Right lung (tissue), 10 donors: ENCODE measurements around the gene KIF15. TPM values are rescaled to one million over a fixed set of nuclear protein-coding genes. Genes with fewer than 3 reads are reported as not detected.
"Not testable (repeated sequence)": the region's sequence is repeated elsewhere in the genome, so short reads cannot be mapped to it uniquely, and the experiment has no call there.

Experiments
- DNase-seq, 2 donors: peaks; one replicate each; pipeline ENCODE4 v3.0.0-alpha.2; 2013
- long read RNA-seq, 8 donors: transcript quantifications; one replicate each; lab custom pipeline, GENCODE V29; 2026
- polyA plus RNA-seq, 5 donors: library from polyadenylated mRNA; unstranded; fragments of 120-200 nt; gene quantifications; one replicate each; pipeline versions ENCODE4 v1.2.1 to v1.2.3, GENCODE V29; 2013; ENCODE audit warnings: inconsistent platforms in 1 of 5, low replicate concordance in 1 of 5; ENCODE audit not compliant: insufficient read length in 5 of 5, insufficient read depth in 1 of 5

KIF15 gene
- polyA plus RNA-seq = 10 to 100 TPM; 15.2 to 43.9 (median 24.7) TPM
- long read RNA-seq, donor 1, partial matches to known transcripts = 11 of 11 reads
- long read RNA-seq, donor 1, other reads (novel, unspliced or antisense) = 0 of 11 reads
- long read RNA-seq, donor 2 = 0 reads
- long read RNA-seq, donor 3, partial matches to known transcripts = 6 of 7 reads
- long read RNA-seq, donor 3, other reads (novel, unspliced or antisense) = 0 of 7 reads
- long read RNA-seq, donor 4 = 0 reads
- long read RNA-seq, donor 5, full-length matches to known transcripts = 1 of 15 reads
- long read RNA-seq, donor 5, partial matches to known transcripts = 14 of 15 reads
- long read RNA-seq, donor 5, other reads (novel, unspliced or antisense) = 0 of 15 reads
- long read RNA-seq, donor 6, partial matches to known transcripts = 7 of 7 reads
- long read RNA-seq, donor 6, other reads (novel, unspliced or antisense) = 0 of 7 reads
- long read RNA-seq, donor 7 = 0 reads
- long read RNA-seq, donor 8 = 0 reads

DNA sequence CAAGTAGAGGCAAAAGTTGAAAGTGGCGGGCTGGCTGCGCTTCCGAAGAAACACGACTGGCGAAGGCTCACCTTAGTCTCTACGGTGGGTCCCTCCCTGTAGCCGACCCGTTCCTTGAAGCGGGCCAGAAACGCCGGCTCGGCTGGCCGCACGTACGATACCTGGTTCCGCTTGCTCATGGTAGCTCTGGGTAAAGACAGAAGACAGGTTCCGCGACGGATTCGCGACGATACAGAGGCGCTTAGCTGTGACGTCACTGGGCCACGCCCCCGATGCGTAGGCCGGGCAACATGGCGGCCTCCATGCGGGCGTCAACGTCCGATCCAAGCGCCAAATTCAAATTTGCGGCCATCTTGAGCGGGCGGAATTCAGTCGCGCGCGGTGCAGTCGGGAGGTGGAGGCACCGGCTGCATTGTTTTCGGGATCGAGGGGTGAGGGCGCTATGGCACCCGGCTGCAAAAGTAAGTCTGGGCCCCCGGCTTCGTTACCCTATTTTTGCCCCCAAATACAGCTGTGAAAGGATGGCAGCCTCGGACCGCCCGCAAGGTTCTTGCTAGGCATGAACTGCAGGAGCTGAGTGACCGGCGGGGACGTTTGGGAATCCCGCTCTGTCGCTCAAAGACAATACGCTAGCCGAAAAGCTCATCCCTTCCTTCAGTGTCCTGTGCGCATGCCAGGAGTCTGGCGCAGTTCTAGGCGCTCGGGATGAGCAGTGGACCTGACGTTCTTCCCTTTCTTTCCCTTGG, at the start of gene KIF15, which contains the start of gene KIAA1143:
Gene KIF15 (plus strand): TSS at position 371 of the 746 bp plus-strand sequence. CDS start 72 bp downstream, at position 443.
Gene KIAA1143 (minus strand): TSS at position 196 of the 746 bp plus-strand sequence. CDS start 17 bp downstream, at position 179.
- peak; percentile 96 for DNase-seq

DNA sequence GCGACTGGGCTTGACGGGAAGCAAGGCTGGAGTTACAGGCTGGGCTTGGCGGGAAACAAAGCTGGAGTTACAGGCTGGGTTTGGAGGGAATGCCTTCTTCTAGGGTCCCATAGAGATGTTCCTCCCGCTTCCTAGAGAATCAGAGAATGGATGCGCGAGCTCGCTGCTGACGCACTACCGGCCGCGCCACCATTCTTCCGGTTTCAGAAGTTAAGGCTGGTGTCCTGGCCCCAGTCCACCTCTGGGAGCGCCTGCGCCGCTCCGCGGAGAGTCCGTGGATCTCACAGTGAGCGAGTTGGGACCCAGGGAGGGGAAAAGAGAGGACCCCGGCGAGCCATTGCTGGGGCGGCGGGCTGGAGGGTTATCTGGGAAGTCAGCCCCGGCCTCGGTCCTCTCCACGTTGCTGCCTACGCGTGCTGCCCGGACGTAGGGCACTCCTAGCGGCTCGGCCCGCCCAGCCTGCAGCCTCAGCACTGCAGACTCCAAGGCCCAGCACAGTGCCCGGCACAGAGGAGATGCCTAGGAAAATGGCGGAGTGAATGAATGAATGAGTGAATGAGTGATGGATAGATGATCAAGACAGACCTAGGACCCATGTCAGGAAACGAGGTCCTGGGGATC, 49.0 kb upstream of the KIF15 start, which contains the start of gene ZNF502:
Gene ZNF502 (plus strand): TSS at position 206 of the 621 bp plus-strand sequence. CDS start 7,602 bp downstream, outside the sequence.
- DNase-seq = peak; percentile 87 to 88

DNA sequence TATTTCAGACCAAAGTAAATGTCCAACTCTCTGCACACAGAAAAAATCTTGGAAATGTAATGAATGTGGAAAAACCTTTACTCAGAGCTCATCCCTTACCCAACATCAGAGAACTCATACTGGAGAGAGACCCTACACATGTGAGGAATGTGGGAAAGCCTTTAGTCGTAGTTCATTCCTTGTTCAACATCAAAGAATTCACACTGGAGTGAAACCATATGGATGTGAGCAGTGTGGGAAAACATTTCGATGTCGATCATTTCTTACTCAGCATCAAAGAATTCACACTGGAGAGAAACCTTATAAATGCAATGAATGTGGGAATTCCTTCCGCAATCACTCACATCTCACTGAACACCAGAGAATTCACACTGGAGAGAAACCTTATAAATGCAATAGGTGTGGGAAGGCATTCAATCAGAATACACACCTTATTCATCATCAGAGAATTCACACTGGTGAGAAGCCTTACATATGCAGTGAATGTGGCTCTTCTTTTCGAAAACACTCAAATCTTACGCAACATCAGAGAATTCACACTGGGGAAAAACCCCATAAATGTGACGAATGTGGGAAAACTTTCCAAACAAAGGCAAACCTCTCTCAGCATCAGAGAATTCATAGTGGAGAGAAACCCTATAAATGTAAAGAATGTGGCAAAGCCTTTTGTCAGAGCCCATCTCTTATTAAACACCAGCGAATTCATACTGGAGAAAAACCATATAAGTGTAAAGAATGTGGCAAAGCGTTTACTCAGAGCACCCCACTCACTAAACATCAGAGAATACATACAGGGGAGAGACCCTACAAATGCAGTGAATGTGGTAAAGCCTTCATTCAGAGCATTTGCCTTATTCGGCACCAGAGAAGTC, 40.1 kb upstream of the KIF15 start:
- DNase-seq = no peak

DNA sequence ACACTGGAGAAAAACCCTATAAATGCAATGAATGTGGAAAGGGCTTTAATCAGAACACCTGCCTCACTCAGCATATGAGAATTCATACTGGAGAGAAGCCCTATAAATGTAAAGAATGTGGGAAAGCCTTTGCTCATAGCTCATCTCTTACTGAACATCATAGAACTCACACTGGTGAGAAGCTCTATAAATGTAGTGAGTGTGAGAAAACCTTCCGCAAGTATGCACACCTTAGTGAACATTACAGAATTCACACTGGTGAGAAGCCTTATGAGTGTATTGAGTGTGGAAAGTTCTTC, 39.5 kb upstream of the KIF15 start:
- DNase-seq = no peak

DNA sequence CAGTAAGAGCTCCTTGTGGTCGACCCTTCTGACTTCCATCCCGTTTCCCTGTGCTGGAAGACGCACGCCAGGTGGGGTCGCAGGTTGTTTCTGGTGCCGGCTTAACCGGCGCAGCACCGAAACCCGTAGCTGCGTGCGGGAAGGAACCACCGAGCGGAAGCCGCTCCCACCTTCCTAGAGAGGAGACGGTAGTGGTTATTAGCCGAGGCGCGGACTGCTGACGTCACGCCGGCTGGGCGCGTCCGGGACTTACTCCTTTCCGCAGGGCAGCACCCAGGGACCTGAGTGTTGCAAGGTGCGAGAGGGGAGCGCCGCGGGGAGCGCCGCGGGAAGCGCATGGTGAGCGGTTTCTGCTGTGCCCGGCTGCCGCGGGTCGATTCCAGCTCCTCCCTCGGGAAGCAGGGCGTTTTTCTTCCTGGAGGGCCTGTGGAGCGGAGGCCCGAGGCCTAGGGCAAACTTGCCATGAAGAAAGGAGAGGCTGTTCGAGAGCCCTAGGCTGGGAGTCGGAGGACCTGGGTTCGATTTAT, 32.1 kb upstream of the KIF15 start, which contains the start of gene ZNF501:
Gene ZNF501 (plus strand): TSS at position 252 of the 527 bp plus-strand sequence. CDS start 4,787 bp downstream, outside the sequence.
- peak; percentile 87 to 90 for DNase-seq

- DNase-seq = no peak
Measured at GRCh38 chr3:44734646-44735168, 26.9 kb upstream of the KIF15 start.

- no peak for DNase-seq
Measured at GRCh38 chr3:44761101-44761423, 532 bp upstream of the KIF15 start.

GRCh38 chr3:44762170-44762677, 630 bp downstream of the KIF15 start:
- peak in 1 of 2 donors; percentile 1 for DNase-seq

DNA sequence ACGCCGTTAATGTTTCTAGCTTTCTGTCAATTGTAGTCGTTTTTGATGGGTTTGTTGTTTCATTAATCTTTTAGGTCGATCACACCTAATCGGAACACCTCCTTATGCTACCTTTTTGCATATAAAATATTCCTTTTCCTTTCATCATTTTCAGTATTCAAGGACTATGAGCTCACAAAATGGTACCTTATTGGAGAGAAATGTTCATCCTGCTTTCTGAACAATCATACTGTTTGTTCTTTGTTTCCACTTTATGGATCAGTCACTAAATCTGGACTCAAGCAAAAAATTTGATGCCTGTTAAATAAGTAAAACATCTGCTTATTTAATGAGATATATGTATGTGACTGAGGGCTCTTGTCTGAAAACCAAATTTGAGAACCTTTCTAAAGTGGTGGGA, 1.1 kb downstream of the KIF15 start:
- no peak for DNase-seq

GRCh38 chr3:44764248-44764647, 2.7 kb downstream of the KIF15 start:
- DNase-seq = no peak

DNA sequence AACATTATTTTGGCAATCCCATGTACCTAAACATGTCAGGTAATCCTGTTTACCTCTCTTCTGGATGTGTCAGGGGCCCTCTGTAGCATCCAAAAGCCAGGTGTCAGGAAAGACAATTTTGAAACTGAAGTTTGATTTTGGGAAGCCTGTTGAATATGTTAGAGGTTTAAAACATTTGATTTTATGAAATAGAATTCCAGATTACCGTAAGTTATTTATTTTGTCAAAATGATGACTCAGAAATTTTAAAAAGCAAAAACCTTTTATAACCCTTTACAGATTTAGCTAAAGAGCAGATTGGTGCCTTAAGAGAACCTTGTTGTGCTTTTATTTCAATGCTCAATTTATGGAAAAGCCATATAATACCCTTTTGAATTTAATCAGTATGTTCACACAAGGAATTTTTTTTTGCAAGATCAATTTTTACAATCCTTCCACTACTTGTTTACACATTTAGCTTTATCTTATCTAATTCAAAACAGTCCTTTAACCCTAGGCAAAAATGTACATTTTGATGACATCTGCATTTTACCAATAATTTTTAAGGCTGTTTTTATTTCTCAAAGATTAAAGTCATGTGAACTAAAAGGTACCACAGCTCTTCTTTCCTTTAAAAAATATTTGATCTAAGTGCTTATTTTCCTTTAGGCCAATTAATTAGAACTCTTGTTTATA, 10.0 kb downstream of the KIF15 start:
- no peak for DNase-seq

DNA sequence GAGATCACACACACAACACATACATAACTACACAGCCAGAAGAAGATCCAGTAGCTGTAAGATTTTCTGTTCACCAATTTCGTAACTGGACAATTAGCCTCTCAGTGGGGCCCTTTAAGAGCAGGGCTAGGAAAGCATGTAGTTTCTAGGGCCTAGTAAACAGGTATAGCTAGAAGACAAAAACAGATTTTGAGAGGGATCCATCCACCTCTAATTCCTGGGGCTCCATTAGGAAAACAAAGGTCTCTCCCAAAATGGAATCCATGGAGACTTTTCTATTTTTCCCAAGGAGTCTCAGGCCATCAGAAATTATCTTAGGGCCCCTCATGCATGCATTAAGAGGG, 10.5 kb downstream of the KIF15 start:
- no peak for DNase-seq

- no peak for DNase-seq
Measured at GRCh38 chr3:44782891-44783290, 21.3 kb downstream of the KIF15 start.

DNA sequence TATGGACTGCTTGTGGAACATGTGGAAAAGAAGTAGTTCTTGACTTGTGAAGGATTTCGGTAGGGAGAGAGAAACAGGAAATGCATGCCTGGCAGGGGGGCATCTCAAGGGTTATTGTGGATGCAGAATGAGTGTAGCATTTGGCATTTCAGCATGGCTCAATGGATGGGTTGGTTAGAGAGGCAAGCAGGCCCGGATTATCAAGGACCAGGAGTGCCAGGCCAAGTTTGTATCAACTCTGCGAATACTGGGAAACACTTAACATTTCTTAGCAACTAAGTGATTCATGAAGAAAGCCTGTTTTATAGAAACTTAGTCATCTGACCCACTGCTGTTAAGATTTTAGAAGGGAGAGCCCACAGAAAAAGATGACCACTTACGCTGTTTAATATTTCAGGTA, 33.6 kb downstream of the KIF15 start:
- DNase-seq = no peak

DNA sequence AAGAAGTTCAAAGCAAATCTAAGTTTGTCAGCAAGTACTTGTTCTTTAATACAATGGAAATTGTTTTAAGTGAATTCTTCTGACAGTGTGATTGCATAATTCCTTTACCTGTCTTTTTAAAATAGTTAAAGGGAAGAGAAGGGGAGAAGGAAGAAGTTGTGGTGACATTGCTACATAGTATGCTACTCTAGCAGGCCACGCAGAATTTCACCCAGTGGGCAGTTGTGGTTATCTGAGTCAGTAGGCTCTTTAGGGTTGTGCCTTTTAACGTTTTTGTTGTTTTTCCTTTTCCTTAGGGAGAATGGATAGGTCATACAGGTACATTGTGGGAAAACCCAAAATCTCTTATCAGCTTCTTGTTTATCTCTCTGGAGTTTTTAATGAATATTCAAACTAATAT, 40.4 kb downstream of the KIF15 start:
- no peak for DNase-seq

DNA sequence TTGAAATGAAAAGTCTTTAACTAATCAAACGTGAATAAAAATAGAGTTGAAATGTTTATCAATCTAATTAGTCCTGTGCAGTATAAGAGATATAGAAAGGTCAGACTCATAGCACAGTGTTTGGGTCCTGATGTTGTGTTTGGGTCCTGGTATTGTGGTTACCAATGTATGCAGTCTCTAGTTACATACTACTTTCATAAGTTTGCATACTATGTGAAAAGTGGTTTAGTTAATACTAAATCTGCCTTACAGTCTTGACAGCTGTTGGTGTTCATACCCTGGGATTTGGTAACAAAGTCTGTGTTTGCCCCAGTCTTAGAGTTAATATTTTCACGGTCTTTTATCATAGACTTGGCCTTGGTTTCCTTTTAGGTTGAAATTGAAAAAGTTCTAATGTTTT, 41.7 kb downstream of the KIF15 start:
- no peak for DNase-seq

GRCh38 chr3:44805960-44806359, 44.4 kb downstream of the KIF15 start:
- no peak for DNase-seq

GRCh38 chr3:44814751-44815150, 53.2 kb downstream of the KIF15 start:
- no peak for DNase-seq

GRCh38 chr3:44816334-44816733, 54.7 kb downstream of the KIF15 start:
- DNase-seq = not testable (repeated sequence)

GRCh38 chr3:44821206-44821605, 59.6 kb downstream of the KIF15 start:
- not testable (repeated sequence) for DNase-seq
